ENCODE data around the gene KCTD12.

The KCTD12 gene

GRCh38 chr13:76845865-76846264 lies 40.3 kb downstream of the KCTD12 start:
- no peak for ATAC-seq (ENCODE audit: insufficient read depth, low read depth)
- H3K9me3 ChIP-seq (ENCODE audit: insufficient read depth, low read length, severe bottlenecking), result no peaks in the 10 kb centered on the region
- no peaks in the 10 kb centered on the region for H3K27me3 ChIP-seq (ENCODE audit: insufficient read depth, low read length, poor library complexity)
- no peak overlapping the region for H3K4me2 ChIP-seq (ENCODE audit: insufficient read depth, low read length)
- H2AFZ ChIP-seq (ENCODE audit: low read depth, low read length), result no peak overlapping the region
- H3K4me1 ChIP-seq (ENCODE audit: insufficient read depth, low read length), result no peaks in the 10 kb centered on the region
- no peak overlapping the region for H3K27ac ChIP-seq (ENCODE audit: low read length)
- H3K9ac ChIP-seq (ENCODE audit: low read depth, low read length), result no peak overlapping the region
- no peak for TF ChIP-seq CTCF (IDR thresholded peaks at IDR 0.05; ENCODE audit: borderline replicate concordance, extremely low read depth, low read length, poor library complexity, severe bottlenecking)
- no peak for TF ChIP-seq EZH2 (IDR thresholded peaks at IDR 0.05; ENCODE audit: borderline replicate concordance, low read depth, low read length, severe bottlenecking)
- no peak overlapping the region for H3K4me3 ChIP-seq (ENCODE audit: low read depth in 1 of 2, low read length in 2 of 2)
- no peak for DNase-seq
- no peaks in the 10 kb centered on the region for H3K79me2 ChIP-seq (ENCODE audit: insufficient read depth, low read length)
- no peaks in the 10 kb centered on the region for H4K20me1 ChIP-seq (ENCODE audit: insufficient read depth, low read length)
- no peaks in the 10 kb centered on the region for H3K36me3 ChIP-seq (ENCODE audit: insufficient read depth, low read length)

- Histone ChIP-seq H3K4me2 (ENCODE audit: insufficient read depth, low read length) (no peak overlapping the region), H3K9ac (ENCODE audit: low read depth, low read length) (no peak overlapping the region), H4K20me1 (ENCODE audit: insufficient read depth, low read length) (no peaks in the 10 kb centered on the region), H2AFZ (ENCODE audit: low read depth, low read length) (no peak overlapping the region), H3K4me1 (ENCODE audit: insufficient read depth, low read length) (no peaks in the 10 kb centered on the region), H3K79me2 (ENCODE audit: insufficient read depth, low read length) (no peaks in the 10 kb centered on the region), H3K4me3 (ENCODE audit: low read depth in 1 of 2, low read length in 2 of 2) (no peak overlapping the region), H3K27me3 (ENCODE audit: insufficient read depth, low read length, poor library complexity) (no peaks in the 10 kb centered on the region), H3K9me3 (ENCODE audit: insufficient read depth, low read length, severe bottlenecking) (no peaks in the 10 kb centered on the region), H3K27ac (ENCODE audit: low read length) (no peak overlapping the region), H3K36me3 (ENCODE audit: insufficient read depth, low read length) (no peaks in the 10 kb centered on the region)
- ATAC-seq (ENCODE audit: insufficient read depth, low read depth) (no peak), DNase-seq (no peak)
- no peak for TF ChIP-seq EZH2 (IDR thresholded peaks at IDR 0.05; ENCODE audit: borderline replicate concordance, low read depth, low read length, severe bottlenecking)
- TF ChIP-seq CTCF (IDR thresholded peaks at IDR 0.05; ENCODE audit: borderline replicate concordance, extremely low read depth, low read length, poor library complexity, severe bottlenecking), result no peak
Measured at GRCh38 chr13:76845367-76845766, 40.8 kb downstream of the KCTD12 start.

- Histone ChIP-seq H4K20me1 (ENCODE audit: insufficient read depth, low read length) (no peaks in the 10 kb centered on the region), H3K27me3 (ENCODE audit: insufficient read depth, low read length, poor library complexity) (no peaks in the 10 kb centered on the region), H3K4me1 (ENCODE audit: insufficient read depth, low read length) (no peaks in the 10 kb centered on the region), H3K36me3 (ENCODE audit: insufficient read depth, low read length) (no peaks in the 10 kb centered on the region), H3K79me2 (ENCODE audit: insufficient read depth, low read length) (no peaks in the 10 kb centered on the region), H2AFZ (ENCODE audit: low read depth, low read length) (no peak overlapping the region), H3K9me3 (ENCODE audit: insufficient read depth, low read length, severe bottlenecking) (no peaks in the 10 kb centered on the region), H3K4me3 (ENCODE audit: low read depth in 1 of 2, low read length in 2 of 2) (no peak overlapping the region), H3K27ac (ENCODE audit: low read length) (no peak overlapping the region), H3K4me2 (ENCODE audit: insufficient read depth, low read length) (no peak overlapping the region), H3K9ac (ENCODE audit: low read depth, low read length) (no peak overlapping the region)
- DNase-seq (no peak), ATAC-seq (ENCODE audit: insufficient read depth, low read depth) (no peak)
- TF ChIP-seq CTCF (IDR thresholded peaks at IDR 0.05; ENCODE audit: borderline replicate concordance, extremely low read depth, low read length, poor library complexity, severe bottlenecking) (no peak), EZH2 (IDR thresholded peaks at IDR 0.05; ENCODE audit: borderline replicate concordance, low read depth, low read length, severe bottlenecking) (no peak)
Measured at GRCh38 chr13:76837801-76838200, 48.4 kb downstream of the KCTD12 start.

GRCh38 chr13:76836311-76836710 lies 49.9 kb downstream of the KCTD12 start:
- no peak for ATAC-seq (ENCODE audit: insufficient read depth, low read depth)
- H2AFZ ChIP-seq (ENCODE audit: low read depth, low read length), result no peak overlapping the region
- TF ChIP-seq EZH2 (IDR thresholded peaks at IDR 0.05; ENCODE audit: borderline replicate concordance, low read depth, low read length, severe bottlenecking) (no peak), CTCF (IDR thresholded peaks at IDR 0.05; ENCODE audit: borderline replicate concordance, extremely low read depth, low read length, poor library complexity, severe bottlenecking) (no peak)
- H3K4me3 ChIP-seq (ENCODE audit: low read depth in 1 of 2, low read length in 2 of 2), result no peak overlapping the region
- H4K20me1 ChIP-seq (ENCODE audit: insufficient read depth, low read length), result no peaks in the 10 kb centered on the region
- no peak overlapping the region for H3K4me2 ChIP-seq (ENCODE audit: insufficient read depth, low read length)
- no peak for DNase-seq
- no peaks in the 10 kb centered on the region for H3K79me2 ChIP-seq (ENCODE audit: insufficient read depth, low read length)
- no peak overlapping the region for H3K27ac ChIP-seq (ENCODE audit: low read length)
- no peaks in the 10 kb centered on the region for H3K36me3 ChIP-seq (ENCODE audit: insufficient read depth, low read length)
- H3K27me3 ChIP-seq (ENCODE audit: insufficient read depth, low read length, poor library complexity), result no peaks in the 10 kb centered on the region
- H3K4me1 ChIP-seq (ENCODE audit: insufficient read depth, low read length), result no peaks in the 10 kb centered on the region
- no peak overlapping the region for H3K9ac ChIP-seq (ENCODE audit: low read depth, low read length)
- no peaks in the 10 kb centered on the region for H3K9me3 ChIP-seq (ENCODE audit: insufficient read depth, low read length, severe bottlenecking)
